Fibroblast of lung (primary cell): ENCODE measurements around the gene ASTN2. TPM values are rescaled to one million over a fixed set of nuclear protein-coding genes. Genes with fewer than 3 reads are reported as not detected.

Experiments used
- DNase-seq, 2 donors: peaks; one replicate each; pipeline versions ENCODE4 v3.0.0 to v3.0.0-alpha.2; 2010; ENCODE audit warnings: low read depth in 2 of 2
- H2AFZ ChIP-seq: 2 replicates; pipeline ENCODE4 v1.5.1; 2012; ENCODE audit warnings: low read length, control low read depth, inconsistent platforms
- H3K27ac ChIP-seq: 2 replicates; pipeline ENCODE4 v1.5.1; 2011; ENCODE audit warnings: low read length, control low read depth; ENCODE audit not compliant: insufficient read depth
- H3K27me3 ChIP-seq: 2 replicates; pipeline ENCODE4 v1.5.1; 2011; ENCODE audit warnings: mild to moderate bottlenecking, low read length; ENCODE audit not compliant: control insufficient read depth, insufficient read depth
- H3K36me3 ChIP-seq: 2 replicates; pipeline ENCODE4 v1.5.1; 2011; ENCODE audit warnings: low read length; ENCODE audit not compliant: control insufficient read depth, insufficient read depth
- H3K4me1 ChIP-seq: 2 replicates; pipeline ENCODE4 v1.5.1; 2011; ENCODE audit warnings: low read length; ENCODE audit not compliant: control insufficient read depth, insufficient read depth; ENCODE audit errors: extremely low read depth
- H3K4me2 ChIP-seq: 2 replicates; pipeline ENCODE4 v1.5.1; 2011; ENCODE audit warnings: low read length, control low read depth; ENCODE audit not compliant: insufficient read depth; ENCODE audit errors: extremely low read depth
- H3K4me3 ChIP-seq, 4 experiments: fragments of 200-600 bp in 1 of 4; sonication (generic) in 1 of 4; replicated peaks in 1 of 4; 2 replicates each; pipeline ENCODE4 v1.5.1; 2011 to 2016; ENCODE audit warnings: low read length in 4 of 4, low read depth in 3 of 4, mild to moderate bottlenecking in 3 of 4, control low read depth in 2 of 4, inconsistent platforms in 1 of 4, mixed read lengths in 1 of 4; ENCODE audit not compliant: insufficient read depth in 1 of 4; ENCODE audit errors: control extremely low read depth in 1 of 4
- H3K79me2 ChIP-seq: 2 replicates; pipeline ENCODE4 v1.5.1; 2012; ENCODE audit warnings: mild to moderate bottlenecking, low read length, inconsistent platforms; ENCODE audit not compliant: control insufficient read depth, insufficient read depth
- H3K9ac ChIP-seq: 2 replicates; pipeline ENCODE4 v1.5.1; 2011; ENCODE audit warnings: mild to moderate bottlenecking, low read length, control low read depth; ENCODE audit not compliant: insufficient read depth
- H3K9me3 ChIP-seq: 2 replicates; pipeline ENCODE4 v1.5.1; 2012; ENCODE audit warnings: low read depth, low read length; ENCODE audit not compliant: control insufficient read depth, insufficient read depth
- H4K20me1 ChIP-seq: 2 replicates; pipeline ENCODE4 v1.5.1; 2011; ENCODE audit warnings: low read length; ENCODE audit not compliant: control insufficient read depth, insufficient read depth; ENCODE audit errors: extremely low read depth
- EZH2 ChIP-seq: IDR thresholded peaks from 2 replicates; pipeline ENCODE4 v1.5.1; 2012; ENCODE audit warnings: low read length, control low read depth, mild to moderate bottlenecking; ENCODE audit errors: missing control alignments
- polyA plus RNA-seq, 2 donors: library from polyadenylated mRNA; depleted of rRNA in 1 of 2; stranded (reverse) in 1 of 2; unstranded in 1 of 2; fragments of >200 nt; gene quantifications; 2 replicates each; pipeline ENCODE4 v1.2.1, GENCODE V29; 2011 to 2012; ENCODE audit warnings: missing spikeins in 1 of 2
- total RNA-seq: library from RNA; depleted of rRNA; stranded (reverse); fragments of >200 nt; gene quantifications from 2 replicates; pipeline ENCODE4 v1.2.1, GENCODE V29; 2014
- TF ChIP-seq, protein P1 (sequence below), 2 donors: IDR thresholded peaks in 1 of 2; conservative IDR thresholded peaks in 1 of 2; 1 replicate in 1 of 2; 2 replicates in 1 of 2; pipeline ENCODE4 v1.5.1; 2011 to 2012; ENCODE audit warnings: low read length in 2 of 2, control low read depth in 1 of 2, inconsistent platforms in 1 of 2, low read depth in 1 of 2, mild to moderate bottlenecking in 1 of 2

Gene ASTN2
- total and polyA plus RNA-seq, 2 donors (not counting 1 experiment from before 2014, with no cell fraction given), result 2.2 to 19.2 TPM

DNA sequence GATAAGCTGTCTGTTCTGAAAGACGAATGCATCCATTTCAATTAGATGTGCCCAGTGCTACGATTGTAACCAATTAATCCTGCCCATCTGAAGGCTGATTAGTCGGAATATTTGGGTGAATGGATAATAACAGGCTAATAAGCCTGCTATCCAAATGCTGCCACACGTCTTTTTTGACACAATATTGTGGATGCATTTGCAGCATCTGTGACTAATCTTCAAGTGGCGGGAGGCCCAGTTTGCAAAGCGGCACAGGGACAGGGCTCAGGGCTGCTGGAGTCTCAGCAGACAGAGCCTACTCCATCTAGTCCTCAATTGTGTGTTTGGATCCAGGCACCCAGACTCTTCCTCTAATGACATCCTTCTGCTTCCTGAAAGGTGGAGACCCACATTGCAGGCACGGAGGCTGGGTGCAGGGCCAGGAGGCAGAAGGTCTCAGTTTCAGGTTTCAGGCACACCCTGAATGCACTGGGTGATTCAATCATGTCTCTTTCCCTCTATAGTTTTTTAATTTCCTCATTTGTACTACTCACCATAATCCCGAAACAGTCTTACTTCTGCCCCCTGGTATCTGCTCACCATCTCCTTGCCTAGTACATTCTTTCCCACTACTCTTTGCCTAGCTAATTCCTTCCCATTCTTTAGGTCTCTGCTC, 169.6 kb downstream of the ASTN2 start:
- no peak for TF ChIP-seq EZH2
- TF ChIP-seq, protein P1, sequence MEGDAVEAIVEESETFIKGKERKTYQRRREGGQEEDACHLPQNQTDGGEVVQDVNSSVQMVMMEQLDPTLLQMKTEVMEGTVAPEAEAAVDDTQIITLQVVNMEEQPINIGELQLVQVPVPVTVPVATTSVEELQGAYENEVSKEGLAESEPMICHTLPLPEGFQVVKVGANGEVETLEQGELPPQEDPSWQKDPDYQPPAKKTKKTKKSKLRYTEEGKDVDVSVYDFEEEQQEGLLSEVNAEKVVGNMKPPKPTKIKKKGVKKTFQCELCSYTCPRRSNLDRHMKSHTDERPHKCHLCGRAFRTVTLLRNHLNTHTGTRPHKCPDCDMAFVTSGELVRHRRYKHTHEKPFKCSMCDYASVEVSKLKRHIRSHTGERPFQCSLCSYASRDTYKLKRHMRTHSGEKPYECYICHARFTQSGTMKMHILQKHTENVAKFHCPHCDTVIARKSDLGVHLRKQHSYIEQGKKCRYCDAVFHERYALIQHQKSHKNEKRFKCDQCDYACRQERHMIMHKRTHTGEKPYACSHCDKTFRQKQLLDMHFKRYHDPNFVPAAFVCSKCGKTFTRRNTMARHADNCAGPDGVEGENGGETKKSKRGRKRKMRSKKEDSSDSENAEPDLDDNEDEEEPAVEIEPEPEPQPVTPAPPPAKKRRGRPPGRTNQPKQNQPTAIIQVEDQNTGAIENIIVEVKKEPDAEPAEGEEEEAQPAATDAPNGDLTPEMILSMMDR (conservative IDR thresholded peaks at IDR 0.05 in 1 of 2, IDR thresholded peaks at IDR 0.05 in 1 of 2; ENCODE audit: low read depth in 1 of 2, low read length in 2 of 2), result no peak
- Histone ChIP-seq H3K9me3 (no peaks in the 10 kb centered on the region), H3K4me3 (no peak overlapping the region), H2AFZ (no peak overlapping the region), H3K4me2 (no peak overlapping the region), H3K9ac (no peak overlapping the region), H3K79me2 (no peaks in the 10 kb centered on the region), H3K27ac (no peak overlapping the region), H3K27me3 (no peaks in the 10 kb centered on the region), H4K20me1 (no peaks in the 10 kb centered on the region), H3K36me3 (no peaks in the 10 kb centered on the region), H3K4me1 (no peaks in the 10 kb centered on the region)
- no peak for DNase-seq

DNA sequence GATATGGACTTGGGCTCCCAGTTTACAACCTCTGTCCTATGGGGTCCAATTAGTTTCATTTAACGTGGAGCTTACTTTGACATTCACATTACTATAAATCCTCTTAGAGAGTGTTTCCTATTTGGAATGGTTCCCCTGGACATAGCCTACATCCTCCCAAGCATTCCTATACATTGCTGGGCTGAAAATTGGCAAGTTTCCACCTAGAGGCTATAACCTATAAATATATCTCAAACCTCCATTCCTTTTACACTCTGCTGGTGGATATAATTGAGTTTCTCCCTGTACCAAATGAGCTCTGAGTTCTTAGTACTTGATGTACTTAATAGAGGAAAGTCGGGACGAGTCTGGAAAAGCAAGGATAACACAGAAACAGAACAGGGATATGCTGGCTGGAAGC, 172.8 kb downstream of the ASTN2 start:
- Histone ChIP-seq H3K36me3 (no peaks in the 10 kb centered on the region), H4K20me1 (no peaks in the 10 kb centered on the region), H3K27ac (no peak overlapping the region), H3K9ac (no peak overlapping the region), H2AFZ (no peak overlapping the region), H3K4me2 (no peak overlapping the region), H3K4me1 (no peaks in the 10 kb centered on the region), H3K9me3 (no peaks in the 10 kb centered on the region), H3K4me3 (no peak overlapping the region), H3K79me2 (no peaks in the 10 kb centered on the region), H3K27me3 (no peaks in the 10 kb centered on the region)
- TF ChIP-seq, protein P1 (conservative IDR thresholded peaks at IDR 0.05 in 1 of 2, IDR thresholded peaks at IDR 0.05 in 1 of 2; ENCODE audit: low read depth in 1 of 2, low read length in 2 of 2), result no peak
- no peak for TF ChIP-seq EZH2
- no peak for DNase-seq

DNA sequence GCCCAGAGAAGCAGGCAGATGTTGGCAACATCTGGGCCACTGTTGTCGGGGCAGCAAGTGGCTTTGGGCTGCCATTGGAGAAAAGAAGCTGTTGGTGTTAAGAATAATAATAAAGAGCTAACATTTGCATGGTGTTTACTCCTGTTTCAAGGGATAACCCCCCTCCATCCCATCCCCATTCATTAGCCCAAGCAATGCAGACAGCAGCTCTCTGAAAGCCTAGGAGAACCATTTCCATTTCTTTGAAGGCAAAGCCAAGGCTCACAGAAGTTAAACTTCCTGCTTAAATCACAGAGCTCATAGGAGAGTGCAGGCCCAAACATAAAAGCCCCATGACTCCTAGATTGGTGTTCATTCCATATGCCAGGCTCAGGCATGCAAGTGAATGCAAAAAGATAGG, 175.4 kb downstream of the ASTN2 start:
- Histone ChIP-seq H3K9ac (no peak overlapping the region), H3K9me3 (no peaks in the 10 kb centered on the region), H3K79me2 (no peaks in the 10 kb centered on the region), H2AFZ (no peak overlapping the region), H3K4me3 (no peak overlapping the region), H3K27ac (no peak overlapping the region), H4K20me1 (no peaks in the 10 kb centered on the region), H3K4me2 (no peak overlapping the region), H3K27me3 (no peaks in the 10 kb centered on the region), H3K36me3 (no peaks in the 10 kb centered on the region), H3K4me1 (no peaks in the 10 kb centered on the region)
- DNase-seq, result no peak
- TF ChIP-seq EZH2, result no peak
- TF ChIP-seq, protein P1 (conservative IDR thresholded peaks at IDR 0.05 in 1 of 2, IDR thresholded peaks at IDR 0.05 in 1 of 2; ENCODE audit: low read depth in 1 of 2, low read length in 2 of 2), result no peak
